ENCODE data around the gene RRAD.

RRAD gene

GRCh38 chr16:66921729-66922450, 3.4 kb downstream of the RRAD start:
- peaks cover 7% of the 10 kb centered on the region for H3K4me1 Mint-ChIP-seq (ENCODE audit: low read depth)
- peaks cover 38% of the 10 kb centered on the region for H3K27me3 Mint-ChIP-seq (ENCODE audit: low read depth)
- DNase-seq (ENCODE audit: low spot score) = no peak
- H3K9me3 Mint-ChIP-seq = no peaks in the 10 kb centered on the region
- H3K4me3 Mint-ChIP-seq = no peak overlapping the region
- no peak overlapping the region for H3K27ac Mint-ChIP-seq
- H3K36me3 Mint-ChIP-seq (ENCODE audit: low read depth) = no peaks in the 10 kb centered on the region

GRCh38 chr16:66920924-66921680, 4.2 kb downstream of the RRAD start:
- Mint-ChIP-seq H3K9me3 (no peaks in the 10 kb centered on the region), H3K4me1 (ENCODE audit: low read depth) (peaks cover 7% of the 10 kb centered on the region), H3K27me3 (ENCODE audit: low read depth) (peaks cover 32% of the 10 kb centered on the region), H3K27ac (no peak overlapping the region), H3K36me3 (ENCODE audit: low read depth) (no peaks in the 10 kb centered on the region), H3K4me3 (no peak overlapping the region)
- no peak for DNase-seq (ENCODE audit: low spot score)

- H3K27ac Mint-ChIP-seq = no peak overlapping the region
- no peaks in the 10 kb centered on the region for H3K36me3 Mint-ChIP-seq (ENCODE audit: low read depth)
- no peak overlapping the region for H3K4me3 Mint-ChIP-seq
- H3K9me3 Mint-ChIP-seq = no peaks in the 10 kb centered on the region
- no peak for DNase-seq (ENCODE audit: low spot score)
- H3K27me3 Mint-ChIP-seq (ENCODE audit: low read depth) = peaks cover 24% of the 10 kb centered on the region
- peaks cover 3% of the 10 kb centered on the region for H3K4me1 Mint-ChIP-seq (ENCODE audit: low read depth)
Measured at GRCh38 chr16:66920299-66920590, 5.1 kb downstream of the RRAD start.

DNA sequence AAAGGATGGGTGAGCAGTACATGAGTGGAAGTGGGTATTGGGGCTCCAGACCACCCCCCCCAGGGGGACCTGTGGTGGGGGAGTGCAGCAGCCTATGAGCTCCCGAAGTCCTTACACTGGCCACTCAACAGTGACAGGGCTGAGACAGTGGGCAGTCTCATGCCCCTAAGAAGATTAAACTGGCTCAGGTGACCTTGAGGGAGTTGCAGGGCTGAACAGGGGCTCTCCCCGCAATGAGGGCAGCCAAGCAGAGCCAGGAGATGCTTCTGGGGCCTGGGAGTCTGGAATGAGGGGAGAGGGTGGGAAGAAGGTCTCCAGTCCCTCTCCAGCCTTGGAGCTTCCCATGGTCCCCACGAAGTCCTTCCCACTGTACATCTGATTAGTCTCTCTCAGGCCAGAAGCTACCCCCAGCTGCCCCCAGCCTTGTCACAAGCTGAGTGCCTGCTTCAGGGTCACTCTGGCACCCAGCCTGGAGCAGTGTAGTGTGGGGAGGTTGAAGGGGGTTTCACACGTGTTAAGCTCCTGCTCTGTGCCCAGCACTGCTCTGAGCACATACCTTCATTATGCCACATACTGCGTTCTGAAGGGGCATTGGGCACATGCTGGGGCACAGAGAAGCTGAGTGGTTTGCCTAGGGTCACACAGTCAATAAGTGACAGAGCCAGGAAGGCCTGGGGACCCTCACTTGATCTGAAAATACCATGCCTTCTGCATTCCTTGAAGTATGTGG, 5.6 kb downstream of the RRAD start:
- H3K36me3 Mint-ChIP-seq (ENCODE audit: low read depth) = no peaks in the 10 kb centered on the region
- no peak for DNase-seq (ENCODE audit: low spot score)
- H3K9me3 Mint-ChIP-seq = no peaks in the 10 kb centered on the region
- H3K4me1 Mint-ChIP-seq (ENCODE audit: low read depth) = peaks cover 3% of the 10 kb centered on the region
- H3K27me3 Mint-ChIP-seq (ENCODE audit: low read depth) = peaks cover 24% of the 10 kb centered on the region
- no peak overlapping the region for H3K4me3 Mint-ChIP-seq
- H3K27ac Mint-ChIP-seq = no peak overlapping the region

DNA sequence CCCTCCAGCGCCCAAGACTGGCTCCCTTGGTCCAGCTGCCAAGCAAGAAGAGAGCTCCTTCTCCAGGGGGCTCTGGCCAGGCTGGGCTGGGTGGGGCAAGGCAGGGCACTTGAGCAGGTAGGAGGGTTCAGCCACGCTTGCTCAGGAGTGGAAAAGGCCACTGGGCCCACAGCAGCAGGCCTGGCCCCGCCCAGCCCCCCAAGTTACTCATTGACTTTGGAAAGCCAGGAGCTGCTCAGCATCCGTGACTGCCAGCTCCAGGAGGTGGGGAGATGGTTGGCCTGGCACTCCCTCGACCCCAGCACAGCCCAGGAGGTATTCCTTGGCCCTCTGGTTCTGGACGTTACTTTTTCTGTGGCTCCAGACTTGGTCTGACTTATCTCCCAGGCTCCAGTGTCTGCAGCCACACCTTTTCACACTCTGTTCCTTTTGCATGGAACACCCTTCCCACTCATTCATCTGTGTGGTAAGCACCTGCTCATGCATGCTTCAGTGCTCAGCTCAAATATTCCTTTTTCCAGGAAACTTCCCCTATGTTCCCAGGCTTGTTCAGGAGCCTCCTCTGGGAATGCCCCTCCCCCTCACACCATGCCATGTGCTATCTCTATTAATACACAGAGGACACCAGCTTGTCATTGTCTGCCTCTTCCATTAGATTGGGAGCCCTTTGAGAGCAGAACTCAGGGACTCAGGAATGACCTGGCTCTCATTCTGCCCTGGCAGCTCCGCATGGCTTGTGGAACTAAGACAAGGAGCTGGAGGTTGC, 6.3 kb downstream of the RRAD start, which contains the start of gene CDH16:
Gene CDH16, minus strand, starts transcription at position 83 of the 766 bp plus-strand sequence. CDS start 820 bp downstream, outside the sequence.
- no peak within 1 kb of the TSS for H3K4me3 Mint-ChIP-seq
- peaks cover 2% of the 10 kb centered on the region for H3K4me1 Mint-ChIP-seq (ENCODE audit: low read depth)
- peaks cover 21% of the 10 kb centered on the region for H3K27me3 Mint-ChIP-seq (ENCODE audit: low read depth)
- H3K9me3 Mint-ChIP-seq = no peaks in the 10 kb centered on the region
- no peak for DNase-seq (ENCODE audit: low spot score)
- no peaks in the 10 kb centered on the region for H3K36me3 Mint-ChIP-seq (ENCODE audit: low read depth)
- H3K27ac Mint-ChIP-seq = no peak within 1 kb of the TSS

DNA sequence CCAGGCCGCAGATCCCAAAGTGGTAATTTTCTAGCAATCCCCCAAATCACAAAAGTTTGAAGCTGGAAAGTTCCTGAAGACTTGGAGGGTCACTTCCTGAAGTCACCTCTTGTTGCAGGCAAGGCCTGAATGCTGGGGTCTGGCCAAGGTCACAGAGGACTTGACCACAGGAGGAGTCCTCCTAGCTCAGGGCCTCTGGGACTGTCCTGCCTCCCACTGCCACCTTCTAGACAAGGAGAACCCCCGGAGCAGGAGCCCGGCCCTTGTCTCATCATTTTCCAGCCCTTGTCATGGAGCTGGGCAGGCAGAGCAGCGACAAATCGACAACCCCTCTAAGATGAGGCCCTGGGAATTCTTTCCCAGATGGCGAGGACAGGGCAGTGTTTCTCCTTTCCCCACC, 7.0 kb downstream of the RRAD start:
- Mint-ChIP-seq H3K4me1 (ENCODE audit: low read depth) (no peaks in the 10 kb centered on the region), H3K9me3 (no peaks in the 10 kb centered on the region), H3K27ac (no peak overlapping the region), H3K4me3 (no peak overlapping the region), H3K27me3 (ENCODE audit: low read depth) (peaks cover 15% of the 10 kb centered on the region), H3K36me3 (ENCODE audit: low read depth) (no peaks in the 10 kb centered on the region)
- DNase-seq (ENCODE audit: low spot score) = no peak

DNA sequence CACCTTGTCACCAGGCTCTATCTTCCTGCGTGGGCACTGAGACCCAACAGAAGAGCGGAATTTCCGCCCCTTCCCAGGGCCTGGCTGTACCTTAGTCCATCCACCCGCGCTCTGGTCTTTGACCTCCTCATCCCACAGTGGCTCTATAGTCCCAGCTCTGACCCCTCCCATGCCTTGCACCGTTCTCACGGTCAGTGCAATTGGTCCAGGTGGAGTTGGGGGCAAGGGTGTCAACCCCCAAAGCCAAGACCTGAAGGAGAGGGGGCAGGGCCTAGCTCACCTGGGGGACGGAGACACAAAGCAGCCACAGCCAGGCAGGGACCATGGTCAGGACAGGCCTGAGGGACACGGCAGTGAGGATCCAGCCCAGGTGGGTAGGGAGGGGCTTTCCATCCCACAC, 7.6 kb downstream of the RRAD start:
- no peak for DNase-seq (ENCODE audit: low spot score)
- H3K9me3 Mint-ChIP-seq = no peaks in the 10 kb centered on the region
- no peaks in the 10 kb centered on the region for H3K36me3 Mint-ChIP-seq (ENCODE audit: low read depth)
- H3K27ac Mint-ChIP-seq = no peak overlapping the region
- H3K4me1 Mint-ChIP-seq (ENCODE audit: low read depth) = no peaks in the 10 kb centered on the region
- H3K27me3 Mint-ChIP-seq (ENCODE audit: low read depth) = peaks cover 14% of the 10 kb centered on the region
- no peak overlapping the region for H3K4me3 Mint-ChIP-seq

GRCh38 chr16:66916518-66916917, 8.8 kb downstream of the RRAD start:
- no peak overlapping the region for H3K4me3 Mint-ChIP-seq
- no peaks in the 10 kb centered on the region for H3K9me3 Mint-ChIP-seq
- H3K27me3 Mint-ChIP-seq (ENCODE audit: low read depth) = peaks cover 14% of the 10 kb centered on the region
- DNase-seq (ENCODE audit: low spot score) = no peak
- H3K27ac Mint-ChIP-seq = no peak overlapping the region
- H3K36me3 Mint-ChIP-seq (ENCODE audit: low read depth) = no peaks in the 10 kb centered on the region
- H3K4me1 Mint-ChIP-seq (ENCODE audit: low read depth) = no peaks in the 10 kb centered on the region

GRCh38 chr16:66915041-66915440, 10.3 kb downstream of the RRAD start:
- Mint-ChIP-seq H3K27ac (no peak overlapping the region), H3K4me3 (no peak overlapping the region), H3K9me3 (no peaks in the 10 kb centered on the region), H3K36me3 (ENCODE audit: low read depth) (no peaks in the 10 kb centered on the region), H3K27me3 (ENCODE audit: low read depth) (peaks cover 4% of the 10 kb centered on the region), H3K4me1 (ENCODE audit: low read depth) (no peaks in the 10 kb centered on the region)
- DNase-seq (ENCODE audit: low spot score) = no peak

DNA sequence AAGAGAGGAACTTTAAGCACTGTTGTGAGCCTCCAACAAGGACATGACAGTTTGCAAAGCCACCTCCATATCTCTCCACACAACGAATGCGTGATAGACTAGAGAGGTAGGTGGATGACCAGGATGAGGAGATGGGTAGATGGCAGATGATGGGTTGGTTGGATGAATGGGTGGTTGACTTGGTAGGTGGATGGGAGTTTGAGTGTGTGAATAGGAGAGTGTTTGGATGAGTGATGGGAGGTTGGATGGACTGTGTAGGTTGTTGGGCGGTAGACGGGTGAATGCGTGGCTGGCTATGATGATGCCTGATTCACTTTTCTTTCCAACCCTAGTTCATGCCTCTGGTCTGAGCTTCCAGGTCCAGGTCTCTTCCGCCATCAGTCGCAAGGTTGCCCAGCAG, 10.8 kb downstream of the RRAD start:
- Mint-ChIP-seq H3K27ac (no peak overlapping the region), H3K36me3 (ENCODE audit: low read depth) (no peaks in the 10 kb centered on the region), H3K4me1 (ENCODE audit: low read depth) (no peaks in the 10 kb centered on the region), H3K27me3 (ENCODE audit: low read depth) (no peaks in the 10 kb centered on the region), H3K4me3 (no peak overlapping the region), H3K9me3 (no peaks in the 10 kb centered on the region)
- DNase-seq (ENCODE audit: low spot score) = no peak

DNA sequence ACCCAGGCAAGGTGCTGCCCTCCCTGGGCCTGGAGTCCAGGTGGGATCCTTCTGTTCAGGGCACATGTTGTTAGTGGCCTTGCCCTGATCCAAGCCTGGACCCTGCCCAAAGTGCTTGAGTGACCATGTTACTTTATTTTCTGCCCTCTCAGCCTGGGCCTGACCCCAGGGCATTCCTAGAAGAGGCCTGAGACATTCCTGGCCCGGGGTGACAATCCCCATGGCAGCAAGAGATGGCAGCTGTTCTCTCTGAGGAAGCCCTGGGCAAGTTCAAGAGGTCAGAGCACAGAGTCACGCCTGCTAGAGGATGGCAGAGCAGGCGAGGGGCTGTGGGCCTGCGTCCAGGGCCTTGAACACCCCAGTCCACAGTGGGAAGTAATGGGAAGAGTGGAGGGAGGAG, 11.6 kb downstream of the RRAD start:
- Mint-ChIP-seq H3K9me3 (no peaks in the 10 kb centered on the region), H3K27ac (no peak overlapping the region), H3K27me3 (ENCODE audit: low read depth) (no peaks in the 10 kb centered on the region), H3K4me3 (no peak overlapping the region), H3K36me3 (ENCODE audit: low read depth) (no peaks in the 10 kb centered on the region), H3K4me1 (ENCODE audit: low read depth) (no peaks in the 10 kb centered on the region)
- DNase-seq (ENCODE audit: low spot score) = no peak

DNA sequence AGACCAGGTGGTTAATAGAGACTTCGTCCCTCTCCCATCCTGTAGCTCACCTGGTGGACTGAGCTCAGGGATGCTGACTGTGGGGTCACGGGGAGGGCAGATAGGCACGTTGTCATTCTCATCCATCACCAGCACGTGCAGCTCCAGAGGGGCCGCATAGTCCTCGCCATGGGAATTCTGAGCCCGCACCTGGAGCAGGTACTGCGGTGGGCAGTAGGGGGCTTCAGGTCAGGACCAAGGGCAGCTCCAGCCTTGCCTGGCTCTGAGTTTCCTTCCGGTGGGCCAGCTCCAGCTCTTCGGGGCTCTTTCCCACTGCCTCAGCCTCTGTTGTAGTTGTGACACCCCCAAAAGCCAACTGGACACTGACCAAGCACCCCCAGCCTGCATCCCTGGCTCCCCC, 12.3 kb downstream of the RRAD start:
- no peaks in the 10 kb centered on the region for H3K9me3 Mint-ChIP-seq
- H3K36me3 Mint-ChIP-seq (ENCODE audit: low read depth) = no peaks in the 10 kb centered on the region
- no peaks in the 10 kb centered on the region for H3K27me3 Mint-ChIP-seq (ENCODE audit: low read depth)
- H3K4me1 Mint-ChIP-seq (ENCODE audit: low read depth) = no peaks in the 10 kb centered on the region
- DNase-seq (ENCODE audit: low spot score) = no peak
- H3K4me3 Mint-ChIP-seq = no peak overlapping the region
- H3K27ac Mint-ChIP-seq = no peak overlapping the region

DNA sequence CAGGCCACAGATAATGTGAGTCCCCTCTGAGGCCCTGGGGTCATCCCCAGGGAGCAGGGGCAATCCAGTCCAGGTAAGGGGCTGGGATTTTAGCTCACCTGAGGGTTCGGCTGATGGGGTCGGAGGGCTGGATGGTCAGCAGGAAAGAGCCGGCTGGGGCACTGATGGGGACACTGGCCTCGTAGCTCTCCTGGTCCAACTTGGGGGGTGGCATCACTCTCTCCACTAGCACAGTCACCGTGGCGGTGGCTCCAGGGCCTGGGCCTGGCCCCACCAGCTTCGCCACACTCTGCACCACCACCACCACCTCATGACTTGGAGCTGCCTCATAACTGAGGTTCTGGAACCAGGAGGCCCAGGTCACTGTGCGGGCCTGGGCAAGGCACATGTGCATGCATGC, 13.5 kb downstream of the RRAD start:
- no peaks in the 10 kb centered on the region for H3K36me3 Mint-ChIP-seq (ENCODE audit: low read depth)
- no peaks in the 10 kb centered on the region for H3K27me3 Mint-ChIP-seq (ENCODE audit: low read depth)
- H3K4me3 Mint-ChIP-seq = no peak overlapping the region
- H3K27ac Mint-ChIP-seq = no peak overlapping the region
- no peak for DNase-seq (ENCODE audit: low spot score)
- no peaks in the 10 kb centered on the region for H3K4me1 Mint-ChIP-seq (ENCODE audit: low read depth)
- no peaks in the 10 kb centered on the region for H3K9me3 Mint-ChIP-seq

DNA sequence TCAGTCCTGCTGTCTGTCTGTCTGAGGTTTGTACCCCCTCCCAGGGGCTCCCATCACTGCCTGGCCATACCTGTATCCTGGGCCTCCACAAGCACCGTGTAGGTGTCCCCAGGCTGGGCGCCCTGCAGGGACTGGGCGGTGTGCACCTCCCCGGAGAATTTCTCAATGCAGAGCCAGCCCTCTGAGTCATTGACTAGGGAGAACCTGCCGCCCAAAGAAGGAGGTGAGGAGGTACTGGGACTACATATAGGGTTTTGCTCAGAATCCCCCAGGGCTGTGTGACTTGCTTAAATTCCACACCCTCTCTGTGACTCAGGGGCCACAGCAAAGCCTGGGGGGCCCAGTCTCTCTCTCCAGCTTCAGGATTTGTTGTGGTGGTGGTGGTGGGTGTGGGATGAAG, 14.2 kb downstream of the RRAD start:
- Mint-ChIP-seq H3K27me3 (ENCODE audit: low read depth) (no peaks in the 10 kb centered on the region), H3K4me3 (no peak overlapping the region), H3K27ac (no peak overlapping the region), H3K9me3 (no peaks in the 10 kb centered on the region), H3K36me3 (ENCODE audit: low read depth) (no peaks in the 10 kb centered on the region), H3K4me1 (ENCODE audit: low read depth) (peaks cover 2% of the 10 kb centered on the region)
- DNase-seq (ENCODE audit: low spot score) = no peak
